Activated naive CD4-positive, alpha-beta T cell treated with anti-CD3 and anti-CD28 coated beads, Interleukin-2, amount 10 ng/mL, durations not matched to agents 7 days and 5 days (primary cell): Measurements from ENCODE around the gene ASCL2.

Experiments used
- CTCF ChIA-PET: fragments of 350-600 bp; sonication (Branson Sonifier 250); formaldehyde crosslinking; loops from one replicate; lab custom pipeline; 2021; ENCODE audit warnings: antibody characterized with exemption; lab: Charles Lee
- DNase-seq: peaks from one replicate; pipeline ENCODE4 v3.0.0-alpha.2; 2020
- H3K27ac Mint-ChIP-seq: one replicate; pipeline ENCODE4 v1.8.0; 2021; ENCODE audit warnings: mild to moderate bottlenecking, moderate library complexity, mixed read lengths
- H3K27me3 Mint-ChIP-seq: one replicate; pipeline ENCODE4 v1.8.0; 2021; ENCODE audit warnings: mild to moderate bottlenecking, mixed read lengths
- H3K36me3 Mint-ChIP-seq: one replicate; pipeline ENCODE4 v1.8.0; 2021; ENCODE audit warnings: mixed read lengths
- H3K4me1 Mint-ChIP-seq: one replicate; pipeline ENCODE4 v1.8.0; 2021; ENCODE audit warnings: mixed read lengths
- H3K4me3 Mint-ChIP-seq: one replicate; pipeline ENCODE4 v1.8.0; 2021; ENCODE audit warnings: mild to moderate bottlenecking, moderate library complexity, mixed read lengths
- H3K9me3 Mint-ChIP-seq: one replicate; pipeline ENCODE4 v1.8.0; 2021; ENCODE audit warnings: mixed read lengths

The ASCL2 gene

GRCh38 chr11:2304506-2305139 is 34.2 kb upstream of the ASCL2 start:
- Mint-ChIP-seq H3K9me3 (no peaks in the 10 kb centered on the region), H3K4me1 (peaks cover 54% of the 10 kb centered on the region), H3K27me3 (no peaks in the 10 kb centered on the region), H3K36me3 (peaks cover 18% of the 10 kb centered on the region), H3K4me3 (peak overlapping the region; percentile 18), H3K27ac (peak overlapping the region; percentile 80)
- DNase-seq, result peak; percentile 20
- CTCF ChIA-PET, result interaction anchor here (0.6 to 7.0 kb wide), 19 partner anchors 12 to 227 kb away, joined by 3 to 279 read pairs (median 5); partner anchors contain the start of gene TSSC4

- peak; percentile 19 for DNase-seq
- CTCF ChIA-PET, result interaction anchor here (0.9 to 7.0 kb wide), 13 partner anchors 9 to 228 kb away, joined by 3 to 279 read pairs (median 7); partner anchors contain the start of gene TSSC4
- Mint-ChIP-seq H3K4me3 (peak overlapping the region; percentile 100), H3K9me3 (no peaks in the 10 kb centered on the region), H3K27ac (peak overlapping the region; percentile 96), H3K27me3 (no peaks in the 10 kb centered on the region), H3K36me3 (peaks cover 21% of the 10 kb centered on the region), H3K4me1 (peaks cover 58% of the 10 kb centered on the region)
Measured at GRCh38 chr11:2303627-2304505, 33.5 kb upstream of the ASCL2 start.

GRCh38 chr11:2302896-2303626 is 32.7 kb upstream of the ASCL2 start:
- peak overlapping the region; percentile 100 for H3K4me3 Mint-ChIP-seq
- peak overlapping the region; percentile 96 for H3K27ac Mint-ChIP-seq
- H3K9me3 Mint-ChIP-seq, result no peaks in the 10 kb centered on the region
- CTCF ChIA-PET, result interaction anchor here (1.1 to 7.0 kb wide), 7 partner anchors 8 to 229 kb away, joined by 3 to 279 read pairs (median 13); partner anchors contain the start of gene TSSC4
- peaks cover 60% of the 10 kb centered on the region for H3K4me1 Mint-ChIP-seq
- H3K27me3 Mint-ChIP-seq, result no peaks in the 10 kb centered on the region
- H3K36me3 Mint-ChIP-seq, result peaks cover 23% of the 10 kb centered on the region
- DNase-seq, result no peak

- Mint-ChIP-seq H3K9me3 (no peaks in the 10 kb centered on the region), H3K36me3 (peaks cover 27% of the 10 kb centered on the region), H3K27ac (peak overlapping the region; percentile 96), H3K4me3 (peak overlapping the region; percentile 100), H3K27me3 (no peaks in the 10 kb centered on the region), H3K4me1 (peaks cover 61% of the 10 kb centered on the region)
- DNase-seq, result peak; percentile 58
- CTCF ChIA-PET, result interaction anchor here (1.1 to 7.0 kb wide), 6 partner anchors 7 to 230 kb away, joined by 3 to 279 read pairs (median 18); partner anchors contain the start of gene TSSC4
Measured at GRCh38 chr11:2302306-2302895, 32.0 kb upstream of the ASCL2 start.

- DNase-seq, result peak; percentile 89
- no peaks in the 10 kb centered on the region for H3K9me3 Mint-ChIP-seq
- H3K27ac Mint-ChIP-seq, result peak within 1 kb of the TSS; percentile 96
- peaks cover 30% of the 10 kb centered on the region for H3K36me3 Mint-ChIP-seq
- peak within 1 kb of the TSS; percentile 100 for H3K4me3 Mint-ChIP-seq
- H3K4me1 Mint-ChIP-seq, result peaks cover 57% of the 10 kb centered on the region
- H3K27me3 Mint-ChIP-seq, result no peaks in the 10 kb centered on the region
- CTCF ChIA-PET, result interaction anchor here (0.7 to 7.0 kb wide), 6 partner anchors 8 to 123 kb away, joined by 3 to 279 read pairs (median 10); partner anchors contain the start of gene TSSC4
Measured at GRCh38 chr11:2301631-2302305, 31.4 kb upstream of the ASCL2 start, which contains the start of the genes C11orf21 and TSPAN32. C11orf21 (minus strand) TSS chr11:2301918; CDS start chr11:2301808, 110 bp downstream. TSPAN32 (plus strand) TSS chr11:2302013; CDS start chr11:2302150, 137 bp downstream.

- Mint-ChIP-seq H3K9me3 (no peaks in the 10 kb centered on the region), H3K36me3 (peaks cover 32% of the 10 kb centered on the region), H3K4me1 (peaks cover 52% of the 10 kb centered on the region), H3K27me3 (no peaks in the 10 kb centered on the region), H3K4me3 (peak overlapping the region; percentile 100), H3K27ac (peak overlapping the region; percentile 96)
- peak; percentile 44 for DNase-seq
- CTCF ChIA-PET, result interaction anchor here (0.7 to 7.0 kb wide), 7 partner anchors 9 to 126 kb away, joined by 3 to 279 read pairs (median 4); partner anchors contain the start of gene TSSC4
Measured at GRCh38 chr11:2300936-2301630, 30.7 kb upstream of the ASCL2 start.

- Mint-ChIP-seq H3K4me3 (peak overlapping the region; percentile 100), H3K36me3 (peaks cover 32% of the 10 kb centered on the region), H3K9me3 (no peaks in the 10 kb centered on the region), H3K4me1 (peaks cover 45% of the 10 kb centered on the region), H3K27ac (peak overlapping the region; percentile 96), H3K27me3 (no peaks in the 10 kb centered on the region)
- CTCF ChIA-PET, result interaction anchor here (0.8 to 7.0 kb wide), 5 partner anchors 101 to 127 kb away, joined by 3 to 279 read pairs (median 13); partner anchors contain the start of gene TSSC4
- DNase-seq, result peak; percentile 43
Measured at GRCh38 chr11:2300290-2300935, 30.0 kb upstream of the ASCL2 start.

- Mint-ChIP-seq H3K27me3 (peaks cover 4% of the 10 kb centered on the region), H3K4me3 (peak overlapping the region; percentile 68), H3K27ac (peak overlapping the region; percentile 69), H3K36me3 (peaks cover 31% of the 10 kb centered on the region), H3K4me1 (peaks cover 40% of the 10 kb centered on the region), H3K9me3 (no peaks in the 10 kb centered on the region)
- DNase-seq, result peak; percentile 14
- CTCF ChIA-PET, result interaction anchor here (0.6 to 4.2 kb wide), 5 partner anchors 32 to 490 kb away, joined by 3 to 24 read pairs (median 4); no protein-coding TSS in a partner anchor
Measured at GRCh38 chr11:2299773-2300172, 29.4 kb upstream of the ASCL2 start.

GRCh38 chr11:2298795-2299761 is 28.7 kb upstream of the ASCL2 start:
- Mint-ChIP-seq H3K36me3 (peaks cover 28% of the 10 kb centered on the region), H3K27me3 (peaks cover 11% of the 10 kb centered on the region), H3K4me3 (peak overlapping the region; percentile 68), H3K27ac (peak overlapping the region; percentile 11), H3K4me1 (peaks cover 33% of the 10 kb centered on the region), H3K9me3 (no peaks in the 10 kb centered on the region)
- CTCF ChIA-PET, result interaction anchor here (0.6 to 4.2 kb wide), 7 partner anchors 31 to 489 kb away, joined by 3 to 24 read pairs (median 4); no protein-coding TSS in a partner anchor
- peak; percentile 42 for DNase-seq

GRCh38 chr11:2298131-2298794 is 27.9 kb upstream of the ASCL2 start:
- H3K9me3 Mint-ChIP-seq, result no peaks in the 10 kb centered on the region
- H3K27ac Mint-ChIP-seq, result peak overlapping the region; percentile 62
- DNase-seq, result no peak
- H3K27me3 Mint-ChIP-seq, result peaks cover 18% of the 10 kb centered on the region
- H3K36me3 Mint-ChIP-seq, result peaks cover 28% of the 10 kb centered on the region
- no peak overlapping the region for H3K4me3 Mint-ChIP-seq
- peaks cover 28% of the 10 kb centered on the region for H3K4me1 Mint-ChIP-seq
- CTCF ChIA-PET, result interaction anchor here (0.6 to 4.2 kb wide), 5 partner anchors 89 to 132 kb away, joined by 3 to 24 read pairs (median 4); no protein-coding TSS in a partner anchor
